CD4-positive, alpha-beta T cell treated with Interleukin-1 beta for 1 hour (primary cell): ENCODE measurements around the gene ZFP57.
"Not testable (repeated sequence)": the region's sequence is repeated elsewhere in the genome, so short reads cannot be mapped to it uniquely, and the experiment has no call there.

Experiments
- DNase-seq, 2 donors: peaks; one replicate each; pipeline ENCODE4 v3.0.0-alpha.2; 2020 to 2022

Gene ZFP57

DNA sequence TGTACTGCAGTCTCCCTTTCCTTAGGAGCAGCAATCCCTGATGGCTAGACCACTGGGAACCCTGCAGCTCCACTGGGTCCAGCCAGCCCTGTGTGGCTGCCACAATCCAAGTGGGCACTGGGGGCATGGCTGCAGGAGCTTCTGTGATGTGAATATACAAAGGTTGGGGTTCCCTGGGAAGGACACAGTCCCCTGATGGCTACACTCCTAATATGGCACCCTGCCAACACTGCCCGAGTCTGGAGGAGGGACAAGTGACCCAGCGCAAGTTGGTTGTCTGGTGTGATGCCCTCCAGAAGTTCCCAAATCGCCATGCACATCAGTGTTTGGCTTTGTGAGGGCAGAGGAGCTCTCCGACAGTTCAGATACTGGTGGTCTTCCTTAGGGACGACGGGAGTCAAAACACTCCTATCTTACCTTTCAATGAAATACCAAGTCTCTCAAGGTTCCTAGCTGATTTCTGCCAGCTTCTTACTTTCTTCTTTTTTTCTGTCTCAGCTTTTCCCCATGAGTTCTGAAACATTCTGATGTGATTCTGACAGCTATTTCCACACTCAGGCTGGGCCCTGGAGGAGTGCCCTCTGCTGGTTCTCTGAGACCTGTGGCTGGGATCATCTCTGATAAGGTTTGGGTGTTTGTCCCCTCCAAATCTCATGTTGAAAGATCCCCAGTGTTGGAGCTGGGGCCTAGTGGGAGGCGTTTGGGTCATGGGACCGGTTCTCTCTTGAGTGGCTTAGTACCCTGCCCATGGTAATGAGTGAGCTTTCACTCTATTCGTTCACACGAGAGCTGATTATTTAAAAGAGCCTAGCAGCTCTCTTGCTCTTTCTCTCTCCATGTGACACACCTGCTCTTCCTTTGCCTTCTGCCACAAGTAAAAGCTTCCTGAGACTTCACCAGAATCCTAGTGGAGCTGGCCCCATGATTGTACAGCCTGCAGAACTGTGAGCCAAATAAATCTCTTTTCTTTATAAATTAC, 15.5 kb upstream of the ZFP57 start:
- DNase-seq, result no peak

- no peak for DNase-seq
Observed at GRCh38 chr6:29694637-29695036, 13.7 kb upstream of the ZFP57 start.

DNA sequence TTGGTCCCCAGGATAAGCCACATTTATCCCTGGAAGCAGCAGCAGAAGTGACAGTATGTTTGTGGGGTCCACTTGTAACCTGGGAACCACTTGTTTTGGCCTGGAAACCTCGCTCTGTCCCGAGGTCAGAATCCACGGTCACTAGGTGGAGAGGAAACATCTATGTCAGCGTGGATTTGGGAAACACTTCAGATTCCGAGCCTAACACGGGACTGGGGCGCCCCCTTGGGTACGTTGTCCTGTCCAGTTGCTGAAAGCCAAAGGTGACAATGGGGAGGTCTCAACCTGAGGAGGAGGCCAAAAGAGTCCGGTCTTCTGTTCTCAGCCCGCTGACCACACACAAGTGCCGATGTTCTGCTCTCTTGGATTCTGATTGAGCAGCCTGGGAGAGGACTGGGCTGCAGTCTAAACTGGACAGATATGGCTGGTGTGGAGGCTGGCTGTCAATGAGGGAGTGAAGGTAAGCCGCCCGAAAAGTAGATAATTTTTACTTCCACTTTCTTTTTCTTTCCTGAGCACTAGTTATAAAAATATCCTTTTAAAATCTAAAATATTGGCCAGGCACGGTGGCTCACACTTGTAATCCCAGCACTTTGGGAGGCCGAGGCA, 4.9 kb upstream of the ZFP57 start:
- no peak for DNase-seq

- no peak for DNase-seq
Observed at GRCh38 chr6:29681811-29682210, 859 bp upstream of the ZFP57 start.

- DNase-seq, result peak in 1 of 2 donors; percentile 4
Observed at GRCh38 chr6:29680416-29680815, 536 bp downstream of the ZFP57 start.

DNA sequence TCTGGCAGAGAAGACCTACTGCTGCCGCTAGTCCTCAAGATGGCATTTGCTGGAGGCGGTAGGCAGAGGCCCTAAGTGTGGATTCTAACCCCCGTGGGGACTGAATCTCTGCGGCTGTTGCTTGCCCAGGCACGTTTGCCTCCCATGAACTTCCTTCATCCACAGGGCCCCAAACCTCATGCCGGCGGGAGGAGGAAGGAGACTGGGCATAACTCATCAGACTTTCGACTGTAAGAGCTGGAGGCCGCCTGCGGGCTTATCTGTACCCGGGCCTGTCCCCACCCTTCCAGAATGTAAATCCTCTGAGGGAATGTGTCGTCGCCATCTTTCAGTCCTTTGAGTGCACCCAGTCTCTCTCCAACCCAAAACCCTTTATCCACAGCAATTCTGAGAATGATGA, 990 bp downstream of the ZFP57 start:
- no peak for DNase-seq

GRCh38 chr6:29678114-29678513, 2.8 kb downstream of the ZFP57 start:
- no peak for DNase-seq

DNA sequence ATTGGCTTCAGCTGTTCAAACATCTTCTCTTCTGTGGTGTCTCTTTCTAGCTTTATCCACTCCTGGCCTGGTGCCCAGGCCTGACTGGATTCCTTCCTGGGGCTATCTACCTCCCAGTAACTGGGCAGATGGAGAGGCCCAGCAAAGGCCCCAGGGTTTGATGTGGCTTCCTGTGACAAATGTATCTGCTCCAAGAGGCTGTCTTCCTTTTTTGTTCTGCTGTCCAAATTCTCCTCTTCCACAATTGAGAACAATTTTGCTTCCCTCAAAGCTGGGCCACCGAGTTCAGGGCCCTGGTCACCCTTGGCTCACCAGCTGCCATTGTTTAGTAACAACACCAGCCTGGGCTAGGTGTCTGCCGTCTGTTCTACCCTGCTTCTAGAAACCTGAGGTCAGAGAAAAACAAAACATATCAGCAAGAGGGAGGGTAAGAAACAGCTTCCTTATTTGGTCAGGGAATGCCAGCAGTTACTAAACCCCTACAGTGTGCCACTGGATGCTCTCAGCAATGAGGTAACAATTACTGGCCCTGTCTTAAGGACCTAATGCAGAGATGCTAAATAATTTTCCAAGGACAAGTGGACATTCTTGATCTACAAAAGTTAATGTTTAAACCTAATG, 3.9 kb downstream of the ZFP57 start:
- DNase-seq, result no peak

- no peak for DNase-seq
Observed at GRCh38 chr6:29675561-29675960, 5.4 kb downstream of the ZFP57 start.

DNA sequence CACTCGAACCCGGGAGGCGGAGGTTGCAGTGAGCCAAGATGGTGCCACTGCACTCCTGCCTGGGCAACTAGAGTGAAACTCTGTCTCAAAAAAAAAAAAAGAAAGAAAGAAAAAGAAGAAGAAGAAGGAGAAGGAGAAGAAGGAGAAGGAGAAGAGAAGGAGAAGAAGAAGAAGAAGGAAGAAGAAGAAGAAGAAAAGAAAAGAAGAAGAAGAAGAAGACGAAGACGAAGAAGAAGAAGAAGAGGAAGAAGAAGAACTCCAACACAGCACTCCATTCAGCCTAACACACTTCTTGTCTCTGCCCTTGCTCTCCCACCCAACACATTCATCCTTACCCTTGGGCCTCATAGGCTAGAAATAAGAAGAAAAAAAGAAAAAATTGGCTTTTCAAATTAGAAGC, 6.9 kb downstream of the ZFP57 start:
- DNase-seq, result no peak

DNA sequence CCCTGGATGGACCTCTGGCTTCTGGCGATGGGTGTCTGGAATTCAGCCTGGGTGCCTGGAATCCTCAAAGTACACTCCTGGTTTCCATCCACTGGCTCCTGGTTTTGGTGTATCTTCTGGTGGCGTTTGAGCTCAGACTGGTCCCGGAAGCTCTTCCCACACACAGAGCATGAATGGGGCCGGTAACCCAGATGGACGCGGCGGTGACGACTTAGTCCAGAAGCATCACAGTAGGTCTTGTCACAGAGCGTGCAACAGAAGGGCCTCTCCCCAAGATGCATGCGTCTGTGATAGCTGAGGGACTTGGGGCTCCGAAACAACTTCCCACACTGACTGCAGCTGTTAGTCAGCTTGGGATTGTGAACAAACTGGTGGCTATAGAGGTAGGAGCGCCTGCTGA, 7.8 kb downstream of the ZFP57 start:
- no peak for DNase-seq

GRCh38 chr6:29672116-29672515, 8.8 kb downstream of the ZFP57 start:
- DNase-seq, result not testable (repeated sequence)

DNA sequence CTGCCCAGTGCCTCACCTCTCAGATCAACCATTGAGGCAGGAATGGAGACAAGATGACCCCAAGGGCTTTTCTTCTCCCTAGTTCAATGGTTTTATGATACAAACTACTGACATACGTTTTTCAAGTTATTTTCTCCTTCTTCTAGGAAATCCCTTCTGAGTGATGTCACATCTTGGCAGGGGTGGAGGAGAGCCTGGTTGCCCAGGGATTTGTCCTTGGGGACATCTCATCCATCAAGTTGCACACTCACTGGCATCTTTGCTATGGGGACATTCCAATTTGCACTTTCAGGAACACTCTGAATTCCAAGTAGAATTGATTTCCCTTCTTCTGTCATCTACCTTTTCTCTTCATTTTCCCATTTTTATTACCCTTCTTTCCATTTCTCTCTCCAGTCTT, 9.9 kb downstream of the ZFP57 start:
- no peak for DNase-seq

GRCh38 chr6:29667158-29667557, 13.8 kb downstream of the ZFP57 start:
- no peak for DNase-seq

GRCh38 chr6:29666826-29667130, 14.2 kb downstream of the ZFP57 start:
- no peak for DNase-seq

DNA sequence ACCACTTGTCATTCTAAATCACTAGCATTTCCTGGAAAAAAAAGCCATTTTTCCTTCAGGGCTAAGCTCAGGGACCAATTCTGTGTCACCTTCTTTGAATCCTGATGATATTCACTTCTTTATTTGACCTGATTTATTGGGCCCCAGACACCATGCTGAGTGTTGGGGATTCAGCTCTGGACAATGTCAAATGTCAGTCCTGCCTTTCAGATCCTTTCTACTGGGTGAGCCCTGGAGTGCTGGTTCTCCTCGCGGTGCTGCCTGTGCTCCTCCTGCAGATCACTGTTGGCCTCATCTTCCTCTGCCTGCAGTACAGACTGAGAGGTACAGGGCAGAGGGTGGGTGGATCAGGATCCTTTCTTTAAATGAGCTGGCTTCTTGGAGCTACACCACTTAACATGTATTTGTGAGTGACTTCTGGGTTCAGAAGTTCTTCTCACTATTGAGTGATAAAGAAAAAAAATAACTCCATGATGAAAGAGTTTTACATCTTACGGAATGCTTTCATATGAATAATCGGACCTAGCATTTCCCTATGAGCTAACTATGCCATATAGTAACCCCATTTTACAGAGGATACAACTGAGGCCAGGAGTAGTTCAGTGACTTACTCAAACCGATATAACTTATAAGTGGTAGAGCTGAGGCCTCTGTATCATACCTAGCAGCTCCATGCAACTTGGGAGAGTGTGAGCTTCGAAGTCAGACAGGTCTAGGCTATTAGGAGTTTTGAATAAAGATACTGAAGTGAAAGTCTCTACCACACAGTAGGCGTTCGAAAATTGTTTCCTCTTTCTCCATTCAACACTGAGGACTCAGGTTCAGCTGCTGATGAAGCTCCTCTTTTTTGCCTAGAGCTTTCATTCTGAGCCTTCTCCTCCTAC, 14.8 kb downstream of the ZFP57 start:
- no peak for DNase-seq

DNA sequence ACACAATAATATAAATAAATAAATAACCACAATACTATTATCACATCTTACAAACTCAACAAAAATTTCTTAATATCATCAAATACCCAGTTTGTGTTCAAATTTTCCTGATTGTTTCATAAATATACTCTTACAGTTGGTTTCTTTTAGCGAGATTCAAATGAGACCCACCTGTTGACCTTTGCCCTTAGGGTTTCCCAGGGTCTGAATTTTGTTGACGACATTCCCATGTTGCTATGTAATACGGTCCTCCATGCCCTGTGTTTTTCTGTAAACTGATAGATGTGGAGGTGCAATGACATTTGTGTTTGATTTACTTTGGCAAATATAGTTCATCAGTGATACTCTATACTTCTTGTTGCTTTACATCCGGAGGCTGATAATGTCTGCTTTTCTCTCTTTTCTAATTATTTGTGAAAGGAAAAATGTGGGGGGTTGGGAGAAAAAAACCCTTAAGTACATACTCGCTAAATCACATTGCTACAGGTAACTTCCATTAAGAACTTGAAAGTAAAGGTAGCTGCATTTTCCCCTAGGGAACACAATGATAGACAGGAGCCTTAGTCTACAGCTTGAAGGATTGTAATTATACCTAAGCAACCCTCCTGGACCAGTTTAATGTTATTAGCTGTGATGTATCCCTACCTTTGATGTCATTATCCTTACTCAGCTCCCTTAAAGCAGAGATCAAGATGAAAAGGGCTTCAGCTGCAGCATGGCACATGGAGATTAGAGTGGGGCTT, 17.5 kb downstream of the ZFP57 start:
- no peak for DNase-seq

GRCh38 chr6:29661502-29662141, 19.3 kb downstream of the ZFP57 start:
- DNase-seq, result not testable (repeated sequence)

- DNase-seq, result no peak
Observed at GRCh38 chr6:29661071-29661470, 19.9 kb downstream of the ZFP57 start.

DNA sequence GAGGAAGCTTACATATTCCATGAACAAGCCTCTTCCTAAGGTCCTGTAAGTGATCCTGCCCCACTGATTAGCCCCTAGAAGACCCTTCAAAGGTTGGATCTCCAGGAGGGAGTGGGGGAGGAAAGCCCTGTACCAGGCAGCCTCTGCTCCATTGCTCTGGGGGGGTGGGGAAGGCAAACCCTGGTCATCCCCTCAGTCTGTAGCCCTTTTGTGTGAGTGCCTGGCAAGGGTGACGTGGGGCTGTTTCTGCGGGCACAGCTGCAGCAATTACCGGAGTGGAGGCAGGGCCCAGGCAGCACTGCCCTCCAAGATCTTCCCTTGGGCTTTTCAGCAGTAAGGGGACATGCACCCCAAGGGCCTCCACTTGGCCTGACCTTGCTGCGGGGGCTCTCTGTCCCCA, 24.2 kb downstream of the ZFP57 start, which contains the start of gene MOG:
MOG (plus strand) TSS at position 295 of the 400 bp plus-strand sequence. CDS start 118 bp downstream, outside the sequence.
- DNase-seq, result no peak

DNA sequence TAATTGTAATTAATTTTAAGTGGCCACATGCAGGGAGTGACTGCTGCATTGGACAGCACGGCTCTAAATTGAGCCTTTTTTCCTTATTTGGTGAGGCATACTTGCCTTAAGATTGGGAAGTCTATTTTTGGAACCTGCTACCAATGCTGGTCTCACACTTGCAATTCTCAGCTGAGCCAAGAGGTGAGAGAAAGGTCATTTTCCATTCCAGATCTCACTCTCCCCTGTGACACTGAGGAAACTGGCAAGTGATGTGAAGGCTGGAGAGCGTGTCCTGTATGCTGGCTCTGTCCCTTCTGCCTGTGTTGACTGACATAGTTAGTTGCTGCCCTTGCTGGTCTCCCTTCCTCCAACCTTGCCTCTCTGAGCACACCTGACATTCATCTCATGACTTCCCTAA, 24.8 kb downstream of the ZFP57 start:
- DNase-seq, result no peak

DNA sequence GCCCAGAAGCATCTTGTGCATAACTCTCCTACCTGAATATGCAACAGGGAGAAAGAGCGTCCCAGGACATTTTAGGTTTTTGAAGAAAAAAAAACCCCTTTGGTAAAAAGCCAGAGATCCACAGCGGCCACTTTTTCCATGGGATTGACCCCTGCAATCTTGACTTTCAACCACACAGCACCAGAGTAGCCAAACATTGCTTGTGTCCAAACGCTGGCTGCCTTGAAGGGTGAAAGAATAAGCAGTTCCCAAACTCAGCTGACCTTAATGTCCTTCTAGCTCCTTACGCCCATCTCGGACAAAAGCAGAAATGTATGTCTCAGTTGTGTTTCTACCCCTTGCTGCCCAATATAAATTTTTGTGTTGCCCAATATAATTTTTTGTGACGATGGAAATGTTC, 25.3 kb downstream of the ZFP57 start:
- no peak for DNase-seq
